ENCODE results near the gene PROKR2. TPM values are rescaled to one million over a fixed set of nuclear protein-coding genes. Genes with fewer than 3 reads are reported as not detected.

The PROKR2 gene
- total RNA-seq: not detected

- no peaks in the 10 kb centered on the region for H3K9me3 ChIP-seq
- TF ChIP-seq, protein P1, sequence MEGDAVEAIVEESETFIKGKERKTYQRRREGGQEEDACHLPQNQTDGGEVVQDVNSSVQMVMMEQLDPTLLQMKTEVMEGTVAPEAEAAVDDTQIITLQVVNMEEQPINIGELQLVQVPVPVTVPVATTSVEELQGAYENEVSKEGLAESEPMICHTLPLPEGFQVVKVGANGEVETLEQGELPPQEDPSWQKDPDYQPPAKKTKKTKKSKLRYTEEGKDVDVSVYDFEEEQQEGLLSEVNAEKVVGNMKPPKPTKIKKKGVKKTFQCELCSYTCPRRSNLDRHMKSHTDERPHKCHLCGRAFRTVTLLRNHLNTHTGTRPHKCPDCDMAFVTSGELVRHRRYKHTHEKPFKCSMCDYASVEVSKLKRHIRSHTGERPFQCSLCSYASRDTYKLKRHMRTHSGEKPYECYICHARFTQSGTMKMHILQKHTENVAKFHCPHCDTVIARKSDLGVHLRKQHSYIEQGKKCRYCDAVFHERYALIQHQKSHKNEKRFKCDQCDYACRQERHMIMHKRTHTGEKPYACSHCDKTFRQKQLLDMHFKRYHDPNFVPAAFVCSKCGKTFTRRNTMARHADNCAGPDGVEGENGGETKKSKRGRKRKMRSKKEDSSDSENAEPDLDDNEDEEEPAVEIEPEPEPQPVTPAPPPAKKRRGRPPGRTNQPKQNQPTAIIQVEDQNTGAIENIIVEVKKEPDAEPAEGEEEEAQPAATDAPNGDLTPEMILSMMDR (IDR thresholded peaks at IDR 0.05): no peak
- intact Hi-C loops (cut with DNase I): no loop called here
- H3K27me3 ChIP-seq: peaks cover 8% of the 10 kb centered on the region
- H3K4me3 ChIP-seq: no peak within 1 kb of the TSS
- no peaks in the 10 kb centered on the region for H3K36me3 ChIP-seq
- H3K27ac ChIP-seq: no peak within 1 kb of the TSS
- DNase-seq (ENCODE audit: low spot score in 2 of 2): no peak
- H3K4me1 ChIP-seq: no peaks in the 10 kb centered on the region
Measured at GRCh38 chr20:5316188-5317158, at the start of gene PROKR2. Gene PROKR2, minus strand, starts transcription at chr20:5316954. Its CDS starts 2,585 bp downstream, at chr20:5314369.

GRCh38 chr20:5364997-5365597 is 48.3 kb upstream of the PROKR2 start:
- no peaks in the 10 kb centered on the region for H3K9me3 ChIP-seq
- H3K27ac ChIP-seq: no peak overlapping the region
- no peaks in the 10 kb centered on the region for H3K4me1 ChIP-seq
- intact Hi-C loops (cut with DNase I): no loop called here
- H3K36me3 ChIP-seq: no peaks in the 10 kb centered on the region
- H3K27me3 ChIP-seq: no peaks in the 10 kb centered on the region
- DNase-seq (ENCODE audit: low spot score in 2 of 2): no peak
- TF ChIP-seq, protein P1 (IDR thresholded peaks at IDR 0.05): no peak
- no peak overlapping the region for H3K4me3 ChIP-seq

DNA sequence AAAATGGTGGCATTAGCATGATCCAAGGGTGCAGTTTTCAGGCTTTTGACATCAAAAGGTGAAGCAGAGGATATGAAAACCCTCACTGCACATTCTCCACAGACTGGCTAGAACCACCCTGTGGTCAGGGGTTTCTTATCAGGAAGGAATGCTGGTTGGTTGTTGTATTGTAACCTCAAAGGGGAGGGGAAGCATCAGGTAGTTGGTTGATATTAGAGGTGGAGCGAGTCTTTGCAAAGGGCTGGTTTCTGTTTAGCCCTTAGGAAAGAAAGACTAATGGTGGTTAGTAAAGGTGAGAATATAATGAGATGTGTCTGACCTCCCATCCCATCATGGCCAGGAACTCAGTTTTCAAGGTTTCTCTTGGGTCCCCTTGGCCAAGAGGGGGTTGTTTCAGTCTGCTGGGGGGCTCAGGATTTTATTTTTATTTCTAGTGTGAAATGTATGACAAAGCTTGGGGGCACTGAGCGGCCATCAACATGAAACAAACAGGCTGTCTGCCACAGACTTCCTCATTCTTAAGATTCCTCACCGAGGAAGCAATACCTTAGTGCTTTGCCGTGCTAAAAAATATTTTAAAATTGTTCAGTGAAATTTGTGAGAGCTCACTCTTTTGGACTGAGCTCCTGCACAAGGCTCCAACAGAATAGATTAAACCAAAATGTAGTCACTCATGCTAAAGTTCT is 47.5 kb upstream of the PROKR2 start:
- TF ChIP-seq, protein P1 (IDR thresholded peaks at IDR 0.05): no peak
- Histone ChIP-seq H3K4me1 (no peaks in the 10 kb centered on the region), H3K36me3 (no peaks in the 10 kb centered on the region), H3K9me3 (no peaks in the 10 kb centered on the region), H3K4me3 (no peak overlapping the region), H3K27ac (no peak overlapping the region), H3K27me3 (no peaks in the 10 kb centered on the region)
- intact Hi-C loops (cut with DNase I): no loop called here
- no peak for DNase-seq (ENCODE audit: low spot score in 2 of 2)

- Histone ChIP-seq H3K9me3 (no peaks in the 10 kb centered on the region), H3K27me3 (no peaks in the 10 kb centered on the region), H3K4me1 (no peaks in the 10 kb centered on the region), H3K4me3 (no peak overlapping the region), H3K27ac (no peak overlapping the region), H3K36me3 (no peaks in the 10 kb centered on the region)
- intact Hi-C loops (cut with DNase I): no loop called here
- DNase-seq (ENCODE audit: low spot score in 2 of 2): no peak
- TF ChIP-seq, protein P1 (IDR thresholded peaks at IDR 0.05): no peak
Measured at GRCh38 chr20:5362771-5363170, 46.0 kb upstream of the PROKR2 start.

GRCh38 chr20:5361176-5361575 is 44.4 kb upstream of the PROKR2 start:
- Histone ChIP-seq H3K9me3 (no peaks in the 10 kb centered on the region), H3K36me3 (no peaks in the 10 kb centered on the region), H3K4me1 (no peaks in the 10 kb centered on the region), H3K27ac (no peak overlapping the region), H3K27me3 (no peaks in the 10 kb centered on the region), H3K4me3 (no peak overlapping the region)
- intact Hi-C loops (cut with DNase I): no loop called here
- DNase-seq (ENCODE audit: low spot score in 2 of 2): no peak
- TF ChIP-seq, protein P1 (IDR thresholded peaks at IDR 0.05): no peak

Measured in ascending aorta (tissue), 2 donors.